Uterus (tissue), 2 donors: Measurements from ENCODE around the gene LRG1.

ENCODE experiments used
- POLR2A ChIP-seq, 2 donors: fragments of 450-650 bp; IDR thresholded peaks; one replicate each; pipeline ENCODE4 v1.6.1; 2016; ENCODE audit warnings: antibody characterized with exemption in 2 of 2, mild to moderate bottlenecking in 1 of 2, moderate library complexity in 1 of 2
- TF ChIP-seq, protein P1 (sequence below), 4 experiments: fragments of 200-600 bp in 2 of 4; fragments of 450-650 bp in 2 of 4; sonication (generic) in 2 of 4; IDR thresholded peaks; one replicate each; pipeline ENCODE4 v1.5.1; 2016 to 2019; ENCODE audit warnings: antibody characterized with exemption in 4 of 4, mild to moderate bottlenecking in 2 of 4, moderate library complexity in 1 of 4

DNA sequence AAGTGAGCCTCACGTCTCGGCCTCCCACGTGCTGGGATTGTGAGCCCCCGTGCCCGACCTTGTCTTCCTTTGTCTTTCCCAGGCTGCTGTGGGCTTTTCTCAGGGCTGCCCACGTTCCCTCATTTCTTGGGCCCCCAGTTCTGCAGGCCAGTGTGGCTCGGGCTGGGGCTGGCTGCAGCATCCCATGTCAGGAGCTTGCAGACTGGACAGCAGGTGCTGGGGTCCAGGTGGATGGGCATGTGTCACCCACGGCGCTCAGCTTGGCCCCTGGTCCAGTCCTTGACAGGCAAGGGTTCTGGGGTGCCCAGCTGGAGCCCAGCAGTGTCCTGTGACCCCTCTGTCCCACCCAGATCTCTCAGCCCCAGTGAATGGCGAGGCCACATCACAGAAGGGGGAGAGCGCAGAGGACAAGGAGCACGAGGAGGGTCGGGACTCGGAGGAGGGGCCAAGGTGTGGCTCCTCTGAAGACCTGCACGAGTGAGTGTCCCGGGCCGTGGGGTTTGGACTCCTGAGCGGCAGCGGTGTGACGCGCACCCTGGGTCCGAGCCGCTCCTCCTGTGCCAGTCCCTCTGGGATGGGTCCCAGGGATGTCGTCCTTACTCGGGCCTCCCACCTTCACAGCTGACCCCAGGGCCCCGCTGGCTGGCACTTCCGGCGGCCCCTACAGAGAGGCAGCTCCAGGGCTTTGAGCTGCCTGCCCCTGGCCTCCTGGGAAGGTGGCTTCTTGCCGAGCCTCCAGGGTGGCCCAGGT is 38.8 kb downstream of the LRG1 start:
- TF ChIP-seq, protein P1, sequence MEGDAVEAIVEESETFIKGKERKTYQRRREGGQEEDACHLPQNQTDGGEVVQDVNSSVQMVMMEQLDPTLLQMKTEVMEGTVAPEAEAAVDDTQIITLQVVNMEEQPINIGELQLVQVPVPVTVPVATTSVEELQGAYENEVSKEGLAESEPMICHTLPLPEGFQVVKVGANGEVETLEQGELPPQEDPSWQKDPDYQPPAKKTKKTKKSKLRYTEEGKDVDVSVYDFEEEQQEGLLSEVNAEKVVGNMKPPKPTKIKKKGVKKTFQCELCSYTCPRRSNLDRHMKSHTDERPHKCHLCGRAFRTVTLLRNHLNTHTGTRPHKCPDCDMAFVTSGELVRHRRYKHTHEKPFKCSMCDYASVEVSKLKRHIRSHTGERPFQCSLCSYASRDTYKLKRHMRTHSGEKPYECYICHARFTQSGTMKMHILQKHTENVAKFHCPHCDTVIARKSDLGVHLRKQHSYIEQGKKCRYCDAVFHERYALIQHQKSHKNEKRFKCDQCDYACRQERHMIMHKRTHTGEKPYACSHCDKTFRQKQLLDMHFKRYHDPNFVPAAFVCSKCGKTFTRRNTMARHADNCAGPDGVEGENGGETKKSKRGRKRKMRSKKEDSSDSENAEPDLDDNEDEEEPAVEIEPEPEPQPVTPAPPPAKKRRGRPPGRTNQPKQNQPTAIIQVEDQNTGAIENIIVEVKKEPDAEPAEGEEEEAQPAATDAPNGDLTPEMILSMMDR (IDR thresholded peaks at IDR 0.05), result no peak
- no peak for TF ChIP-seq POLR2A (IDR thresholded peaks at IDR 0.05)
